ENCODE results near the gene LENG9.
"Not testable (repeated sequence)": the region's sequence is repeated elsewhere in the genome, so short reads cannot be mapped to it uniquely, and the experiment has no call there.

LENG9 gene

DNA sequence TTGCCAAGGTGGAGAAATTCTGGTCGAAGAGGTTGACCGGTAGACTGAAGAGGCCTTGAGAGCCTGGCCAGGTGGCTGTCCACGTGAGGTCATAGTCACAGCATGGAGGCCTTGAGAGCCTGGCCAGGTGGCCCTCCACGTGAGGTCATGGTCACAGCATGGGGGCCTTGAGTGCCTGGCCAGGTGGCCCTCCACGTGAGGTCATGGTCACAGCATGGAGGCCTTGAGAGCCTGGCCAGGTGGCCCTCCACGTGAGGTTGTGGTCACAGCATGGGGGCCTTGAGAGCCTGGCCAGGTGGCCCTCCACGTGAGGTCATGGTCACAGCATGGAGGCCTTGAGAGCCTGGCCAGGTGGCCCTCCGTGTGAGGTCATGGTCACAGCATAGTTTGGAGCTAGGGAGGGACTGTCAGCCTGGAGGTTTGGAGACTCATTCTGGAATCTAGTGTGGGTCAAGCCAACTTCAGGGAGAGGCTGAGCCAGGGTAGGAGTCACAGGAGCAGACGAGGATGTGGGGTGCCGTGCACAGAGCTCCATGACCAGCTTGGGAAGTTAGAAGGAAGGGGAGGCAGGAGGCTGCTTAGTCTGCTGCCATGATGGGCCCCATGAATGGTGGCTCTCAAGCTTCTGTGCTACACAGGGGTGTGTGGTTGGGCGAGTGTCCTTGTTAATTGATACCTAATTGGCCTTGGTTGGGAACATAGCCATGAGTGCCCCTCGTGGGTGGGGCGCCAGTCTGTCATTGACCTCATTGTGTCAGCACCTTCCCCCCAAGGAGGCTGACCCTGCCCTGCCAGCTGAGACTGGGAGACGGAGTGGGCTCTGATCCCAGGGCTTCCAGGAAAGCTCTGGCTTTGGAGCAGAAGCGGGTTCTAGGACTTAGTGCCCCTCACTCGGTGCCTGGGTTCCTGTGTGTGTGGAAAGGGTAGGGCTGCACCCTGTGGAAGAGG is 4.0 kb downstream of the LENG9 start:
- DNase-seq (ENCODE audit: low spot score), result no peak

DNA sequence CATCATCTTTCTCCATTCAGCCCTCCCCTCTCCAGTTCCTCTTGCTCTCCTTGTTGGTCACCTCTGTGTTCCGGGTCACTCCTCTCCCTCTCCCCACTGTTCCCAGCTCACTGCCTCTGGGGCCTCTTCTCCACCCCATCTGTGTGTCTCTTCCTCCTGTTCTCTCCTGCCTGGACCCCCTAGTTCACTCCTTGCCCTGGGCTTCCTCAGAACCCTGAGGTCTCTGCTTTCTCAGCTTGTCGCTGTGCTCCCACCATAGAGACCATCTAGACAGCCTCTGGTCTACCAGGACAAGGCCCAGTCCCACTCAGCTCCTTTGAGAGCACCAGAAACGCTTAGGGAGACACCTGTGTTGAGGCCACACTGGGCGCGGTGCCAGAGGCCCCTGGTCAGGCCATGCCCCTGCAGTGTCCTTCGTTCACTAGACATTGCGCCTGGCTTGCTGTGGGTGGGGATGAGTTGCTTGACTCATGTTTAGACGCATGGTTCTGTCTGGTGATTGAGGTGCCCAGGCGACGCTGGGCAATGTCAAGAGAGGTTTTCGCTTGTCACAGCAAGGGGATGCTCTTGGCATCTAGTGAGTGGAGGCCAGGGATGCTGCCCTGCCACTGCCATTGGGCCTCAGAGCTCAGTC is 4.8 kb downstream of the LENG9 start:
- no peak for DNase-seq (ENCODE audit: low spot score)

DNA sequence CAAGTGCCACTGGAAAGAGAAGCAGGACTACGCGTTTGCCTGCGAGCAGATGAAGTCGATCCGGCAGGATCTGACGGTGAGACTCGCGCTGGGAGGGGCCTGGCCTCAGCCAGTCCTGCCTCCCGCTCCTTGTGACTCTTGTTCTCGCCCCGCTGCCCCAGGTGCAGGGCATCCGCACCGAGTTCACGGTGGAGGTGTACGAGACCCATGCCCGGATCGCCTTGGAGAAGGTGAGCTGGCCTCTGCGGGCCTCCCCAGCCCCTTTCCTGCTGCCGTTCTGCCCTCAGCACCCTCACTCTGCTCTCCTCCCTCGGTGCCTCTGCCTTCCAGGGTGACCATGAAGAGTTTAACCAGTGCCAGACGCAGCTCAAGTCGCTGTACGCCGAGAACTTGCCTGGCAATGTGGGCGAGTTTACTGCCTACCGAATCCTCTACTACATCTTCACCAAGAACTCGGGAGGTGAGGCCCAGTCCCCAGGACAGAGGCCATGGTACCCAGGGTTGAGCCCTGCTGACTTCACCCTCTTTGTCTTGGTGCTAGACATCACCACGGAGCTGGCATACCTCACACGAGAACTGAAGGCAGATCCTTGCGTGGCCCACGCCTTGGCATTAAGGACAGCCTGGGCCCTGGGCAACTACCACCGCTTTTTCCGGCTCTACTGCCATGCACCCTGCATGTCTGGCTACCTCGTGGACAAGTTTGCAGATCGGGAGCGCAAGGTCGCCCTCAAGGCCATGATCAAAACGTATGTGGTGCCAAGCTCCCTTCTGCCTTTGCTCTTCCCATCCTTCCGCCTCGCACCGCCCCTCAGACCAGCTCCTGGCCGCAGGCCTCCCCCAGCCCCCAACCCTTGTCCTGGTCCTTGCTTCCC is 5.6 kb downstream of the LENG9 start:
- DNase-seq (ENCODE audit: low spot score), result no peak

DNA sequence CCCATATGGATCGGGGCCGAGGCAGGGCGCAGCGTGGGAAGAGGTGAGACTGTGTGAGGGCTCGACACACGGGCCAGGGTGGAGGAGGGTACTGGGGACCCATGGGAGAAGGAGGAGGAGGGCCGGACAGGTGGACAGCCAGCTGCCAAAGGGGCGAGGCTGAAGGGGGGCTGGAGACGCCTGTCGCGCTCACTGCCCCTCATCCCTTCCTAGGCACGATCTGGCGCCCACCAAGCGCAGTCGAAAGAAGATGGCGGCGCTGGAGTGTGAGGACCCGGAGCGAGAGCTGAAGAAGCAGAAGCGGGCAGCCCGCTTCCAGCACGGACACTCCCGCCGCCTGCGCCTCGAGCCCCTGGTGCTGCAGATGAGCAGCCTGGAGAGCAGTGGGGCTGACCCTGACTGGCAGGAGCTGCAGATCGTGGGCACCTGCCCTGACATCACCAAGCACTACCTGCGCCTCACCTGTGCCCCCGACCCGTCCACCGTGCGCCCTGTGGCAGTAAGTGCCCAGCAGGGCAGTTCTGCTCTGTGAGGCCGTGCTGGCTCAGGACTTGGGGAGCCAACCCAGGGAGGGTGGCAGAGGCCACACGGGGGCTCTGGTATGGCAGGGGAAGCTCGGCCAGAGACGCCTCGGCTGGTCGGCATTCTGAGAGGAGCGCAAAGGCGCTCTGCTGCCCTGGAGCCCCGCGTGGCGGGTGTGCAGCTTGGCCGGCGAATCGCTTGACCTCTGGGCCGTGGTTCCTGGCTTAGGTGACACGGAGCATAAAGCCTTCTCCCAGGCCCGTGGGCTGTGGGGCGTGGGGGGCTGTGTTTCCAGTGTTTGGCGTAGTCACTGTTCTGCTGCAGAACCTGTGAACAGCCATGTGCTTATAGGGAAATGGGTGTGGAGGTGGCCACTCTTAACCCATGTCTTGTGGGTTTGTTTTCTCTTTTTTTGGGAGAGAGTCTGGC is 6.9 kb downstream of the LENG9 start:
- no peak for DNase-seq (ENCODE audit: low spot score)

DNA sequence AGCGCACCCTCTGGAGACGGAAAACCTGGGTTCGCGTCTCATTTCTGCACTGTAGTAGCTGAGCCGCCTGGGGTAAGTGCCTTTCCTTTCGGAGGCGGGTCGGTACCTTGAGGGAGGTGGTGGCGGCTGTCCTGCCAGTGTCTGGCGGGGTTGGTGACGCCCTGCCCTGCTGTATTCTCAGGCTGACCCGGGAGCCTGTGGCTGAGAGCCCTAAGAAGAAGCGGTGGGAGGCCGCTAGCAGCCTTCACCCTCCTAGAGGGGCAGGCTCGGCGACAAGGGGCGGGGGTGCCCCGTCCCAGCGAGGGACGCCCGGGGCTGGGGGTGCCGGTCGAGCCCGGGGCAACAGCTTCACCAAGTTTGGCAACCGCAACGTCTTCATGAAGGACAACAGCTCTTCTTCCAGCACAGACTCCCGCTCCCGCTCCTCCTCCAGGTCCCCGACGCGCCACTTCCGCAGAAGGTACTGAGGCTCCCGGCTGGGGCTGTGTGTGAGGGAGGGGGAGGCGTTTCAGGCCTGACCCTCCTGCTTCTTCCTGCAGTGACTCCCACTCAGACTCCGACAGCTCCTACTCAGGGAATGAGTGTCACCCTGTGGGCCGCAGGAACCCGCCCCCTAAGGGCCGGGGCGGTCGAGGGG is 7.7 kb downstream of the LENG9 start:
- DNase-seq (ENCODE audit: low spot score), result no peak

DNA sequence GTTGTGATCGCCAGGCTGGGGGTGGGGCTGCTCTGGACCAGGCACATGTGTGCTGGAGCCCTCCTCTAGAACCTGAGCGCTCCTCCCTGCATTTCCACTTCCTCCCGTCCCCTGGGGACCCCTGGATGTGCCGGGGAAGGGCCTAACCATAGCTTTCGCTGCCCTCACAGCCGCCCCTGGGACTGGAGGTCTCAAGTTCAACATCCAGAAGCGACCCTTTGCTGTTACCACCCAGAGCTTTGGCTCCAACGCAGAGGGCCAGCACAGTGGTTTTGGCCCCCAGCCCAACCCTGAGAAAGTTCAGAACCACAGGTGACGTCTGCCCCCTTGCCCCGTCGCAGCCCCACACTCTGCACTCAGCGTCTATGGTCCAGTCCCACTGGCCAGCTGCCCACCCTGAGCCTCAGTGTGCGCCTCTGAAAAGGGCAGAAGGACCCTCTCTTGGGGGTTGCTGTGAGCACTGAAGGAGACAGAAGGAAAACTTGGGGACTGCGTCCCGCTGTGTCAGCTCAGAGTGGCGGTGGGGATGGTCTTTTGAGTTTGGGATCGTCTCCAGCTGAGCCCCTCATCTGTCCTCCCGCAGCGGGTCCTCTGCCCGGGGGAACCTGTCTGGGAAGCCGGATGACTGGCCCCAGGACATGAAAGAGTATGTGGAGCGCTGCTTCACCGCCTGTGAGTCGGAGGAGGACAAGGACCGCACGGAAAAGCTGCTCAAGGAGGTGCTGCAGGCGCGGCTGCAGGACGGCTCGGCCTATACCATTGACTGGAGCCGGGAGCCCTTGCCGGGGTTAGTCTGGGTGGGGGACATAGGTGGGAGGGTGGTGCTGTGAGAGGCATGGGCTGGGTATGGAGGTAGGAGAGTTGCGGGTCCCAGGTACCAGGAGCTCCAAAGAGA is 8.6 kb downstream of the LENG9 start:
- DNase-seq (ENCODE audit: low spot score), result no peak

DNA sequence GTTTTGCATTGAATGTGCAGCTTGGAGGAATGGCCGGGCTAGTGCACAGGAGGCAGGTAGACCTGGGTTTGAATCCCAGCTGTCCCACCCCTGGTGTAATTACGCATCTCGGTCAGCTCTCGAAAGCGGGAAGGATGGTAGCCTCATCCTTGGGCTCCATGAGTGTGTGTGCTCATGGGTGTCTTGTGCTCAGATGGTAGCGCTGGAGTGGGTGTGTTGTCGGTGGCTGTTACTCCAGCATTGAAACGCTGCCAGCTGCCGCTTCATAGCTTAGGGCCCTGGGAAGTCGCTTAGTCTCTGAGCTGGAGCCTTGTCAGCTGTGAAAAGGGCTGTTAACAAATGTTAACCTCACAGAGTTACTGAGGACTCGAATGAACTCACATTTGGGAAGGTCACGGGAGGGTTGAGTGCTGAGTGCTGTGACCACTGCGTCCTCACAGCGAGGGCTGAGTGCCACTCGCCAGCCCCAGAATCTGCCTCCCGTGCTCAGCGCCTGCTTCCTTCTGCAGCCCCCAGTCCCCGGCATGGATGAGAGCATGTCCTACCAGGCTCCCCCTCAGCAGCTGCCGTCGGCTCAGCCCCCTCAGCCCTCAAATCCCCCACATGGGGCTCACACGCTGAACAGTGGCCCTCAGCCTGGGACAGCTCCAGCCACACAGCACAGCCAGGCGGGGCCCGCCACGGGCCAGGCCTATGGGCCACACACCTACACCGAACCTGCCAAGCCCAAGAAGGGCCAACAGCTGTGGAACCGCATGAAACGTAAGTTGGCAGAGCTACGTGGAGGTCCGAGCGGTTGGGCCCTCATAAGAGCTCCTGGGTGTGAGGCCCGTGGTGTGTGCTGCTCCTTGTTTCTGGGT is 9.4 kb downstream of the LENG9 start:
- DNase-seq (ENCODE audit: low spot score), result no peak

DNA sequence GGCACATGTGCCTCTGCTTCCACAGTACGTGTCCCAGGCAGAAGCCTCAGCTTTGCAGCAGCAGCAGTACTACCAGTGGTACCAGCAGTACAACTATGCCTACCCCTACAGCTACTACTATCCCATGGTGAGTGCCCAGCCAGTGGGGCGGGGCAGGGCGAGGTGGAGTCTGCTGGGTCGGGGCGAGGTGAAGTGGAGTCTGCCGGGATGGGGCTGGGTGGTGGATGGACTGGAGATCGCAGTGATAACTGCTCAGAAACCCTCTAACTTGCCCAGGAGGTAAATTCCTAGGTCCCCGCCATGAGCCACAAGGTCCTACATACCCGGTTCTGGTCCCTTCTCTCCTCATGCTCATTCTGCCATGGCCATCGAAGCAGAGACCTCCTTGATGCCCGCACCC is 11.0 kb downstream of the LENG9 start:
- DNase-seq (ENCODE audit: low spot score), result no peak

DNA sequence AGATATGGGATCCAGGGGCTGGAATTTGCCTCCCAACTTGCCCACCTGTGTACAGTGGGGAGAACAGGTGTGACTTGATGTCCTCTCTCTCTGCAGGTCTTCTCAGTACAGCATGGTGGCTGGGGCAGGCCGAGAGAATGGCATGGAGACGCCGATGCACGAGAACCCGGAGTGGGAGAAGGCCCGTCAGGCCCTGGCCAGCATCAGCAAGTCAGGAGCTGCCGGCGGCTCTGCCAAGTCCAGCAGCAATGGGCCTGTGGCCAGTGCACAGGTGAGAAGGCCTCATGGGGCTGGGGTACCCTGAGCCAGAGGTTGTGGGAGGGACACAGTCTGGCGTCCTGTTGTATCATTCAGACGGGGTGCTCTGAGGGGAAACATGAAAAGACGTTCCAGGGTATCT is 11.6 kb downstream of the LENG9 start:
- no peak for DNase-seq (ENCODE audit: low spot score)

DNA sequence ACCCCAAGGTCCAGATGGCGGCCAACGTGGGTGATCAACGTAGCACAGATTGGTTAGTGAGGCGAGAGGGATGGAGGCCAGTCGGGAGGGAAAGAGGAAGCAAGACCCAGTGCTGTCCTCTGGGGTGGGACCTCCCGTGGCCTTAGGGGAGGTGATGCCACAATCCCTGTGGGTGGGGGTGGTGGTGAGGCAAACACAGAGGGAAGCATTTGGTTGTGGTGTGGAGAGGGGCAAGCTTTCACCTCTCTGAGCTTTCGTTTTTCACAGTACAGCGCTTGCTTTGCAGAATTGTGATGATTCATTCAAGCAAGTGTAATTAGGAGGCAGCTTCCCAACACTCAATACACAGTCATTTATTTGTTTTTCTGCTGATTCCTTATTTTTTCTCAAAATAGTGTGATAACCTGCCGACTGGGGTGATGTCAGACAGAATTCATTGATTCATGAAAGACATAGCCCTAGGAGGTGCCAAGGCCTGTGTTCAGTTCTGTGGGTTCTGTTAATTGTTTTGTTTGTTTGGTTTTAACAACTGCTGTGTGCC is 12.2 kb downstream of the LENG9 start:
- no peak for DNase-seq (ENCODE audit: low spot score)

DNA sequence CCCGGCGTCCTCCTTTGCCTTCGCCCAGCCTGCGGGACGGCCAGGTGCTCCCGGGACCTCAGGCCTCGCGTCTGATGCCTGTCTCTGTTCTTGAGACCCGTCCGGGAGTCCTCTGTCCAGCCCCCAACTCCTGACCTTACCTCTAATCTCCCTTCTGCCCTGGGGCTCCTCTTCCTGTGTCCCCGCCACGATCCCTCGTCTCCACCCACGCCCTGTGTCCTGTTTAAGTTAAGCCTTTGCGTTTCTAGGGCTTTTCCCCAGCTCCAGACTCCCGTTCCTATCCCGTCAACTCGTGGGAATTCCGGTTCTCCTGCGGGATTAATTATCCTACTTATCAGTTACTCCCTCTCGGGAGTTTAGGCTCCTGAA is 13.9 kb downstream of the LENG9 start:
- no peak for DNase-seq (ENCODE audit: low spot score)

DNA sequence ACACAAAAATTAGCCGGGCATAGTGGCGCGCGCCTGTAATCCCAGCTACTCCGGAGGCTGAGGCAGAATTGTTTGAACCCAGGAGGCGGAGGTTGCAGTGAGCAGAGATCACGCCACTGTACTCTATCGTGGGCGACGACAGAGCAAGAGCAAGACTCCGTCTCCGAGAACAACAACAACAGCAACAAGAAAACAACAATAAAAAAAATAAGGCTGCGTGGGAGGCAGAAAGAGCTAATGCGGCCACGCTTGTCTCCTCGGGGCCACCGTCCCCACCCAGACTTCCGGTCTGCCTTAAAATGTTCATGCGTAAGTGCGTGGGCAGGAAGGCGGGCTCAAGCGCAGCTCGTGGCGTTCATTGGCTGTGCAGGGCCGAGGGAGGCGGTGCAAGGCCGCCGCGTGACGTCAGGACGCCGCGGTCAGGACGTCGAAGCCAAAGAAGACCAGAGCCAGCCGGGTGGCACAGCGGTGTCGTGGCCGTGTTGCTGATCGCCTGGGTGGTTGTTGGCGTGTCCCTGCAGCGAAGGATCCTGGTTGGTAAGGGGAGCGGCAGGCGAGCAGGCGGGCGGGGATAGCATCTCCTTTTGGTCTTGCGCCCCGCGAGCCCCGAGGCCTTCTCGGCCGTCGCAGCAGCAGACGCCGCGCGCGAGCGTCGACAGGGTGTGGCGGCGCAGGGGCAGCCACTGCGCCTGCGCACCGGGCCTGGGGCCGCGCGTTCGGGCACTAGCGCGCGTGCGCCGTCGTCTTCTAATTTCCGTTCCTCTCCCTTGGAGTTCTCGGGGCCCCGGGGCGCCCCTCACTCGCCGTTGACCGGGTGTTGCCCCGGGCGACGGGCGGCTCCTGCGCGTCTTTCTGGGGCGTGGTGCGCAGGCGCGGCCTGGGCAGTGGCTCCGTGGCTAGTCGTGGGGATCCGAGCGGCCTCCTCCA is 14.5 kb downstream of the LENG9 start, which contains the start of gene LENG8:
TSS of gene LENG8 (plus strand) at position 426 of the 927 bp plus-strand sequence. CDS start 2,146 bp downstream, outside the sequence.
- DNase-seq (ENCODE audit: low spot score), result peak; percentile 99

DNA sequence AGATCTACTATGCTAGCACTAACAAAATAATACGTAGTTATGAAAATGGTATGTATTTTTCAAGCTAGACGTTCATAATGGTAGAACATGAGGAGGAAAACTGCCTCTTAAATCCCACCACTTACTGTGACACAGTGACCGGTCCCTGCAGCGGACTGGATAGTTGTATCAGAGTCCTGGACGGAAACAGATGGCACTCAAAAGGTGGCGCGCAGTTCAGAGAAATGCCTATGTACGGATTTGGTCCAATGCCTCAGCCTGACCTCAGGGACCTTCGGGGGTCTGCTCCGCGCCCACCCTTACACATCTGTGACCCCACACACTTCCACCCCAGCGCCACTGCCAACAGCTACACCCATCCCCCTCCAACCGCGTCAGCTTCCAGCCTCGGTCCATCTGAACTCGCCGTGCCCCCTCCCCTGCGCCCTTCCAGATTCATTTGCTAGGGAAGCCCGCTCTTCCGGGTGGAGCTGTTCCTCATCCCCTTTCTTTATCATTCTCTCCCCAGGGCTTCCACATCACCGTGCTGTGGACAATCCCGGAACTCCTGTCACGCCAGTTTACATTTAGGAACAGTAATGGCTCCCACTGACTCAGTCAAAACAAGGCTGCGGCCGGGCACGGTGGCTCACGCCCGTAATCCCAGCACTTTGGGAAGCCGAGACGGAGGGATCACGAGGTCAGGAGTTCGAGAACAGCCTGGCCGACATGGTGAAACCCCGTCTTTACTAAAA is 15.4 kb downstream of the LENG9 start:
- DNase-seq (ENCODE audit: low spot score), result no peak

DNA sequence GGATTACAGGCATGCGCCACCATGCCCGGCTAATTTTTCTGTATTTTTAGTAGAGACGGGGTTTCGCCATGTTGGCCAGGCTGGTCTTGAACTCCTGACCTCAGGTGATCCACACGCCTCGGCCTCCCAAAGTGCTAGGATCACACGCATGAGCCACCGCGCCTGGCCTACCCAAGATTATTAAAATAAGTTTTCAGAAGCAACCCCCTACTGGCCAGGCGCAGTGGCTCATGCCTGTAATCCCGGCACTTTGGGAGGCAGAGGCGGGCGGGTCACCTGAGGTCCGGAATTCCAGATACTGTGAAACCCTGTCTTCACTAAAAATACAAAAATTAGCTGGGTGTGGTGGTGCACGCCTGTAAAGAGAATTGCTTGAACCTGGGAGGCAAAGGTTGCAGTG is 17.2 kb downstream of the LENG9 start:
- DNase-seq (ENCODE audit: low spot score), result not testable (repeated sequence)

DNA sequence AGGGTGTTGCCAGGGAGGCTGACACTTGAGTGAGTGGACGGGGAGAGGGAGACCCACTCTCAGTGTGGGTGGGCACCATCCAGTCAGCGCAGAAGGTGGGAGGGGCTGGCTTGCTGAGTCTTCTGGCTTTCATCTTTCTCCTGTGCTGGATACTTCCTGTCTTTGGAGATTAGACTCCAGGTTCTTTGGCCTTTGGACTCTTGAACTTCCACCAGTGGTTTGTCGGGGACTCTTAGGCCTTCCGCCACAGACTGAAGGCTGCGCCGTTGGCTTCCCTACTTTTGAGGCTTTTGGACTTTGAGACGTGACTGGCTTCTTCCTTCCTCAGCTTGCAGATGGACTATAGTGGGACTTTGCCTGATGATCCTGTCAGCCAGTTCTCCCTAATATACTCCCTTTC is 18.8 kb downstream of the LENG9 start:
- DNase-seq (ENCODE audit: low spot score), result no peak

DNA sequence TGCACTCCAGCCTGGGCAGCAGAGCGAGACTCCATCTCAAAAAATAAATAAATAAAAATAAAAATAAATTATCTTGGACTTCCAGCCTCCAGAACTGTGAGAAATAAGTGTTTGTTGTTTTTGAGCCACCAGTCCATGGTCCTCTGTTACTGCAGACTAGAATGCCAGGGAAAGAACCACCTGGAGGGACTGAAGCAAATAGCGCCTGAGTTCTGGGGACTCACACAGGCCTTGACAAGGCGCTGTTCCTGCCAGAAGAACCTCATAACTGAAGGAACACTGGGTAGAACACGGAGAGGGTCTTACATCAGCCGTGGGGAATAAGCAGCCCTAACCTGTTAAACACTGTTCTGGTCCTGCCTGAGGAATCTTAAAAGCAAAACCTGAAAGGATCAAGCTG is 22.9 kb downstream of the LENG9 start:
- no peak for DNase-seq (ENCODE audit: low spot score)
